Activated naive CD4-positive, alpha-beta T cell treated with anti-CD3 and anti-CD28 coated beads, Interleukin-2, amount 50 U/mL, for 24 hours (primary cell): ENCODE measurements around the gene VTI1B.
"Not testable (repeated sequence)": the region's sequence is repeated elsewhere in the genome, so short reads cannot be mapped to it uniquely, and the experiment has no call there.

ENCODE experiments used
- H3K27ac Mint-ChIP-seq: one replicate; pipeline ENCODE4 v1.8.0; 2021; ENCODE audit warnings: mild to moderate bottlenecking, mixed read lengths
- H3K27me3 Mint-ChIP-seq: one replicate; pipeline ENCODE4 v1.8.0; 2021; ENCODE audit warnings: mixed read lengths
- H3K36me3 Mint-ChIP-seq: one replicate; pipeline ENCODE4 v1.8.0; 2021; ENCODE audit warnings: mixed read lengths
- H3K4me1 Mint-ChIP-seq: one replicate; pipeline ENCODE4 v1.8.0; 2021; ENCODE audit warnings: mixed read lengths
- H3K4me3 Mint-ChIP-seq: one replicate; pipeline ENCODE4 v1.8.0; 2021; ENCODE audit warnings: mild to moderate bottlenecking, mixed read lengths
- H3K9me3 Mint-ChIP-seq: one replicate; pipeline ENCODE4 v1.8.0; 2021; ENCODE audit warnings: mixed read lengths

VTI1B gene, protein sequence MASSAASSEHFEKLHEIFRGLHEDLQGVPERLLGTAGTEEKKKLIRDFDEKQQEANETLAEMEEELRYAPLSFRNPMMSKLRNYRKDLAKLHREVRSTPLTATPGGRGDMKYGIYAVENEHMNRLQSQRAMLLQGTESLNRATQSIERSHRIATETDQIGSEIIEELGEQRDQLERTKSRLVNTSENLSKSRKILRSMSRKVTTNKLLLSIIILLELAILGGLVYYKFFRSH

DNA sequence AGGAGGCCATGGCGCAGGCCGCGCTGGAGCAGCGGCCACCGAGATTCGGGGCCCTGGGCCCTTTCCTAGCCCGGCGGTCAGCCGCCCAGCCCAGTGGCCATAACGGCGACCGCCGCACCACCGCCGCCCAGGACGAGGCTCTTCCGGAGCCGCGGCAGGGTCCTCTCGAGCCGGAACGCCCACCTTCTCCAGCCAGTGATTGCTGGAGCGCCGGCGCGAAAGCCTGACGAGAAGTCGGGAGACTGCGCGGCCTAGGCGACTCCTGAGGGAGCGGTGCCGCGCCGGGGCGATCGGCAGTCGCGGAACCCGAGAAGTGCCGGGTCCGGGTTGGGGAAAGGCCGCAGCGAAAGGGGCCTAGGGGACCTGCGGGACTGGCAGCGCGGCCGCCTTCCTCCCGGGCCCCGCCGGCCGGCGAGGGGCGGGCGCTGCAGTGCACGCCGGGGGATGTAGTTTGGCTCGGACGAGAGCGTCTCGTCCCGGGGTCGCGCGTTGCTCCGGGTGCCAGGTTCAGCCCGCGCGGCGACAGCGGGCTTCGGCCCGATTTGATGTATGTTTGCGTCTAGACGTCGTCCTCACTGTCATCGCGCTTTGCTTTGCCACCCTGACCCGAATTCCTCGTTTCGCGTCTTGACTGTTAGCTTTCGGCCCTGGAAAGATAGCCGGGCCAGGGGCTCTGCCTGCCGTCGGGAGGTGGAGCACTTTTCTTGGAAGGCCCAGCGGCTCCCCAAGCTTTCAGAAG is at the start of gene VTI1B:
Gene VTI1B, minus strand, starts transcription at position 153 of the 739 bp plus-strand sequence. Its CDS starts 143 bp downstream, at position 10.
- H3K27me3 Mint-ChIP-seq: no peaks in the 10 kb centered on the region
- no peaks in the 10 kb centered on the region for H3K36me3 Mint-ChIP-seq
- H3K4me1 Mint-ChIP-seq: peaks cover 56% of the 10 kb centered on the region
- peak within 1 kb of the TSS; percentile 96 for H3K27ac Mint-ChIP-seq
- no peaks in the 10 kb centered on the region for H3K9me3 Mint-ChIP-seq
- peak within 1 kb of the TSS; percentile 96 for H3K4me3 Mint-ChIP-seq

DNA sequence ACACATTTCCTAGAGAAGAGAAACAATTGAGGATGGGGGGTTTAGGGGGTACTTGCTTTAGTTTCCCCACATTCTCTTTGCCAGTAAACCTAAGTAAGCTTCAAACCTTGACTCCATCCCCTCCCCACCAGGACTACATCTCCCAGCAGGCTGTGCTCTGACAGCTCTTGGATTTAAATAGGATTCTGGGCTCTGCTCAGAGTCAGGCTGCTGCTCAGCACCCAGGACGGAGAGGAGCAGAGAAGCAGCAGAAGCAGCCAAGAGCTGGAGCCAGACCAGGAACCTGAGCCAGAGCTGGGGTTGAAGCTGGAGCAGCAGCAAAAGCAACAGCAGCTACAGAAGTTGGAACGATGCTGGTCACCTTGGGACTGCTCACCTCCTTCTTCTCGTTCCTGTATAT is 47.9 kb upstream of the VTI1B start:
- no peak overlapping the region for H3K27ac Mint-ChIP-seq
- no peaks in the 10 kb centered on the region for H3K9me3 Mint-ChIP-seq
- H3K4me1 Mint-ChIP-seq: no peaks in the 10 kb centered on the region
- no peaks in the 10 kb centered on the region for H3K36me3 Mint-ChIP-seq
- H3K27me3 Mint-ChIP-seq: peaks cover 31% of the 10 kb centered on the region
- no peak overlapping the region for H3K4me3 Mint-ChIP-seq

DNA sequence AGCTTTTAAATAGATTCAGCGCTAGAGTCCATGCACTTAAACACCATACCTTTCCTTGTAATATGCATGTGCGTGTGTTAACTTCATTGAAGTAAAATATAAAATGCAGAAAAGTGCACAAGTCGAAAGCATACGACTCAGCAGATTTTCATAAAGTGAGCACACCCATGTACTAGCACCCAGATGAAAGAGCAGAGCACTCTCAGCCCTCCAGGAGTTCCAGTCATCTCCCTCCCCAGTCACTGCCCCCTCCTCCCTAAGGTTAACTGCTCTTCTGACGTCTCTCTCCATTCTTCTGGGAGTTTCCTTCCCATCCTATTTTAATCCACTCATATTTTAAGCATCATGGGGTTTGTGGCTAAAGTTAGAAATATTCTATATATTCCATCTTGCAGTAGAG is 47.4 kb upstream of the VTI1B start:
- H3K4me3 Mint-ChIP-seq: no peak overlapping the region
- H3K4me1 Mint-ChIP-seq: no peaks in the 10 kb centered on the region
- H3K9me3 Mint-ChIP-seq: no peaks in the 10 kb centered on the region
- H3K36me3 Mint-ChIP-seq: no peaks in the 10 kb centered on the region
- H3K27ac Mint-ChIP-seq: no peak overlapping the region
- peaks cover 31% of the 10 kb centered on the region for H3K27me3 Mint-ChIP-seq

DNA sequence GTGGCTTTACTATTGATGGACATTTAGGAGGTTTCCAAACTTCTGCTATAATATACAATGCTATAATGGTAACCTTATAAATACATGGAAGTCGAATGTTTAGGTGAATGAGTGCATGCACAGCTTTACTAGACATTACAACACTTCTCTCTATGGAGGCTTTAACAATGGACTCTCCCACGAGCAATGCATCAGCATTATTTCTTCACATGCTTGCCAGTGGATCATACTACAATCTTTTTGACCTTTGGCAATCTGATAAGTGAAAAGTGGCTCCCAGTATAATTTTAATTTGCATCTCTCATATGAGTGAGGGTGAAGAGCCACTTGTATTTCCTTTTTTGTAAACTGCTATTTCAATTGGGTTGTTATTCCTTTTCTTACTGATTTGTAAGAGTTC is 45.4 kb upstream of the VTI1B start:
- Mint-ChIP-seq H3K4me3 (no peak overlapping the region), H3K36me3 (no peaks in the 10 kb centered on the region), H3K27ac (no peak overlapping the region)

DNA sequence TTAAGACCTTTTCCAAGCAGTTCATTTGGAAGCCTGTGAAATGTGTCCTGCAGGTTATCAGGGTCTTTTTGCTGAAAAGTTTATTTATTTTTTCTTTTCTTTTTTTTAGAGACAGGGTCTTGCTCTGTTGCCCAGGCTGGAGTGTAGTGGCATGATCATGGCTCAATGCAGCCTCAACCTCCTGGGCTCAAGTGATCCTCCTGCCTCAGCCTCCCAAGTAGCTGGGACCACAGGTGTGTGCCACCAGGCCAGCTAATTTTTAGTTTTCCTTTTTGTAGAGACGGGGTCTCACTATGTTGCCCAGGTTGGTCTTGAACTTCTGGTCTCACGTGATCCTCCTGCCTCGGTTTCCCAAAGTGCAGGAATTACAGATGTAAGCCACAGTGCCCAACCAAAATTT is 45.0 kb upstream of the VTI1B start:
- H3K27me3 Mint-ChIP-seq: peaks cover 30% of the 10 kb centered on the region
- not testable (repeated sequence) for H3K4me3 Mint-ChIP-seq, H3K4me1 Mint-ChIP-seq, H3K27ac Mint-ChIP-seq, H3K9me3 Mint-ChIP-seq, H3K36me3 Mint-ChIP-seq

More for the DNA sequence above, 45.4 kb upstream of the VTI1B start:
- Mint-ChIP-seq H3K27me3 (peaks cover 31% of the 10 kb centered on the region), H3K4me1 (no peaks in the 10 kb centered on the region), H3K9me3 (no peaks in the 10 kb centered on the region)

DNA sequence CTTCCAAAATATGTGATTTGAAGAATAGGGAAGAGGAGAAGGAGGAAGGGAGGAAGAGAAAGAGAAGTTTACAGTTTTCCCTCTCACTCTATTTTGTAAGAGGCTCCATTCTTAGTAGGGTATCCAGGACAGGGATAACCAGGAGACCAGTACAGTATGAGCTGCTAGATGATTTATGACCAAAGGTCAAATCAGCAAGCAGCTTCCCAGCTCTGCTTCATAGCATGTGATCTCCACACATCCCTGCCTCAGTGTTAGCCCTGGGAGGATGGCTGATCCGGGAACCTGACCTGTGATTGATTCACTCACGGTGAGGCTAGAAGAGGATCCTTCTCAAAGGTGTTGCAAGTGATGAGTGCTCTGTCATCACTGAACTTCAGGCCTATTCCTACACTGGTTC is 43.8 kb upstream of the VTI1B start:
- H3K4me1 Mint-ChIP-seq: no peaks in the 10 kb centered on the region
- peaks cover 20% of the 10 kb centered on the region for H3K27me3 Mint-ChIP-seq
- H3K9me3 Mint-ChIP-seq: no peaks in the 10 kb centered on the region
- no peaks in the 10 kb centered on the region for H3K36me3 Mint-ChIP-seq
- H3K27ac Mint-ChIP-seq: no peak overlapping the region
- no peak overlapping the region for H3K4me3 Mint-ChIP-seq

DNA sequence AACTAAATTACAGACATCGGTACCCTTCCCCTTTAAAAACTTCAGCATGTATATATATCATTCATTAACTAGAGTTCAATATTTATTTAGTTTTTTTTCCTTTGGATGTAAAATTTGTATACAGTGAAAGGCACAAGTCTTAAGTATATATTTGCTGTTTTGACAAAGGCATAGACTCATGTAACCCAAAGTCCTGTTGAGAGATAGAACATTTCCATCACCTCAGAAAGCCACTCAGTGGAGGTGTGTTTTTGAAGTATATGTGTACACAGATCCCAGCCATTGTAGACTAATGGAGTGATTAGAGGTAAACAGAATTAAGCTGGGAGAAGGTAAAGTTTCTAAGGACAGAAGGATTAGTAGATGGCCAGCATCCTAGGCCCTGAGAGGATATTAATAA is 42.6 kb upstream of the VTI1B start:
- H3K27ac Mint-ChIP-seq: no peak overlapping the region
- no peak overlapping the region for H3K4me3 Mint-ChIP-seq
- no peaks in the 10 kb centered on the region for H3K9me3 Mint-ChIP-seq
- peaks cover 11% of the 10 kb centered on the region for H3K27me3 Mint-ChIP-seq
- no peaks in the 10 kb centered on the region for H3K36me3 Mint-ChIP-seq
- no peaks in the 10 kb centered on the region for H3K4me1 Mint-ChIP-seq

DNA sequence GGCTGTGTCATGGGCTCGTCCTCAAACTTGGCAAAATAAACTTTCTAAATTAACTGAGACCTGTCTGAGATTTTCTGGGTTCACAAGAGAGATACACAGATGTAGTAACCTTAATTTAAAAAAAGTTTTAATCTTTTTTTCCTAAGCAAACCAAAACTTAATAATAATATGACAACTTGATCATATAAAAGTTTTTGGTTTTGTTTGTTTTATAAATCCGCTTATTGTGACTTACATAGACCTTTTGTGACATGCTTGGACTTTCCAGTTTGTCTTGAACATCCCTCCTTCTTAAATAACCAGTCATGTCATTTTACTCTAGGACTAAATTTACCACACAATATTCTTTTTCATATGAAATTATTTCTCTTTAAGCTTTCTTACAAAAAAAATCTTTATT is 35.8 kb upstream of the VTI1B start:
- peaks cover 5% of the 10 kb centered on the region for H3K27me3 Mint-ChIP-seq
- H3K4me3 Mint-ChIP-seq: no peak overlapping the region
- peaks cover 5% of the 10 kb centered on the region for H3K36me3 Mint-ChIP-seq

DNA sequence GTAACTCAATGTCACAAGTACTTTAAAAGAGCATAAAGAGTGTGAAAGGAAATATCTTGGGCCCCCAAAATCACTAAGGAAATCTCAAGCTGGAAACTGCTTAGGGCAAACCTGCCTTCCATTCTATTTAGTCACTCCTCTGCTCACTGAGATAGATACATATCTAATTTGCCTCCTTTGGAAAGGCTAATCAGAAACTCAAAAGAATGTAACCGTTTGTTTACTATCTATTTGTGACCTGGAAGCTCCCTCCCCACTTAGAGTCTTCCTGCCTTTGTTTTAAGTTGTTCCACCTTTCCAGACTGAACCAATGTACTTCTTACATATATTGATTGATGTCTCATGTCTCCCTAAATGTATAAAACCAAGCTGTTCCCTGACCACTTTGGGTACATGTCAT is 35.4 kb upstream of the VTI1B start:
- H3K27me3 Mint-ChIP-seq, H3K4me3 Mint-ChIP-seq, H3K36me3 Mint-ChIP-seq, H3K4me1 Mint-ChIP-seq, H3K9me3 Mint-ChIP-seq, H3K27ac Mint-ChIP-seq: not testable (repeated sequence)

More for the DNA sequence above, 35.8 kb upstream of the VTI1B start:
- Mint-ChIP-seq H3K4me1 (no peaks in the 10 kb centered on the region), H3K27ac (no peak overlapping the region), H3K9me3 (no peaks in the 10 kb centered on the region)

DNA sequence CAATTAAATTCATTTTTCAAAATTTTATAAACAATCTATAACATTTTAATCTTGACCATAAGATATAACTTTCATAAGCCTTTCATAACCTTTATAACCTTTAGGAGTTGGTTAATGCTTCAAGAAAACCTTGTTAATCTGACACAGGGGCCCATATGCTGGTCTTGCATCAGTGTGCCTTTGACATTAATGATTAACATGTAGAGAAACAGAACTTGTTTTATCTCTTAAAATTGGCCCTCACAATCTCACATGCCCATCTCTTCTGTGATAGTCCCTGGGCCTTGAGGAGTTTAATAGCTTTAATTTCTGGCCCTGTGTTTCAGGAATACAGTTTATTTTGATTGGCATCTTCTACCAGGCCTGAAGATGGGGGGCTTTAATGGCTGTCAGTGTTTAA is 34.9 kb upstream of the VTI1B start:
- H3K4me1 Mint-ChIP-seq, H3K27ac Mint-ChIP-seq, H3K9me3 Mint-ChIP-seq, H3K4me3 Mint-ChIP-seq, H3K27me3 Mint-ChIP-seq, H3K36me3 Mint-ChIP-seq: not testable (repeated sequence)

DNA sequence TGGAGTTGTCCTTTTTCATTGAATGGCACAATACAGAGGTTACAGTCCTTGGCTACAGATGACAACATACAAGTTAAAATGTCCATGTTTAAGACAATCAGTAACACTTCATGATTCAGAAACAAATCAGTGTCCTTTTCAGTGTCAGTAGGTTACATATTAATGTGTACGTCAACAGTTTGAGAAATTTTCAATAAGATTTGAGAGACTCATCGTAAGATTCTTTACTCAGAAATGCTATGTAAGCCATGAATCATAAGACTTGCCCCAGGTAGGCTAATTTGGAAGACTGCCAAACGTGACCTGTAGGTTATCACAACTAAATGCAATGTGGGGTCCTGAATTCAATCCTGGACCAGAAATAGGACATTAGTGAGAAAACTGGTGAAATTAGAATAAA is 30.8 kb upstream of the VTI1B start:
- Mint-ChIP-seq H3K9me3 (no peaks in the 10 kb centered on the region), H3K4me1 (no peaks in the 10 kb centered on the region), H3K4me3 (no peak overlapping the region), H3K27ac (no peak overlapping the region), H3K36me3 (peaks cover 2% of the 10 kb centered on the region), H3K27me3 (no peaks in the 10 kb centered on the region)

DNA sequence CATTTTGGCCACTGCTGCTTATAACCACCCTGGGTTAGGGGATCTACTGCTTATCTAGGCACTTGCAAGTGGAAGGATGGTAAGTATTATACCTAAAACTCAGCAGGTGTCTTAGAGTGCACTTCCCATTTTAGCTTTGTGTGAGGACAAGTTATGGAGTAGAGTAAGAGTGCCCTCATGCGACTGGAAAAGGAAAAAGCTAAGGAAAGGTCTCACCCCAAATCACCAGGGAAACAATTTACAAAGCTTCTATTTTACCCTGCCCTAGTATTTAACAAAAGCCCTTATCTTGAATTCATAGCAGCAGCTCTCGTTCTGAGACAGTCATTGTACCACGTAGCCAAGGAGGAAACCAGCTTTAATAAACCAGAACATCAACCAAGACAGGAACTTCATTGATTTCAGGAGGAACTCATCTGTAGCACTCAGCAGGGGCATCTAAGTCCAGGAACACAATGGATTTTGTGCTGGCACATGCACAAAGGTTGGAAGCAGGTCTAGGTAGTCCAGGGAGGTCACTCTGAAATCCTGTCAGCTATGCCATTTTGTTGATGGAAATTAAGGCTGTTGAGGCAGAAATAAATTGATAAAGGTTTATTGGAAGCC is 30.2 kb upstream of the VTI1B start:
- no peak overlapping the region for H3K27ac Mint-ChIP-seq
- no peak overlapping the region for H3K4me3 Mint-ChIP-seq
- no peaks in the 10 kb centered on the region for H3K9me3 Mint-ChIP-seq
- H3K27me3 Mint-ChIP-seq: no peaks in the 10 kb centered on the region
- no peaks in the 10 kb centered on the region for H3K36me3 Mint-ChIP-seq
- no peaks in the 10 kb centered on the region for H3K4me1 Mint-ChIP-seq

DNA sequence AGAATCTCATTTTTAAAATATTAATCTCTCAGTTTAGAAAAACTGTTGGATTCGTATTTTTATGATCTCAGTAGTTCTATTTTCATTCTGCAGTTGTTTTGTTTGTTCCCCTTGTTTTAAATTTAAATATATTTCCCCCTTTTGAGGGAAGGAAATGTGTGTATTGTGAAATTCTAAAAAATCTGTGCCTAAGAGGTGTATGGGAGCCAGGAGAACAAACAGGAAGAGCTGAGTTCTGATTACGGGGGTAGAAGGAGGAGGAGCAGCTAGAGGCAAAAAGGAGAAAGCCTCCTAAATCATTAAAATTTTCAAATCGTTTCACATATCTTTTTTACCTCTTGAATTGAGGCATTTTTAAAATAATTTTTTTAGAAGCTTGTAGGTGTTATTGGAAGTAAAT is 29.6 kb upstream of the VTI1B start:
- Mint-ChIP-seq H3K27ac (no peak overlapping the region), H3K27me3 (no peaks in the 10 kb centered on the region), H3K4me1 (no peaks in the 10 kb centered on the region), H3K36me3 (no peaks in the 10 kb centered on the region), H3K4me3 (no peak overlapping the region), H3K9me3 (no peaks in the 10 kb centered on the region)

DNA sequence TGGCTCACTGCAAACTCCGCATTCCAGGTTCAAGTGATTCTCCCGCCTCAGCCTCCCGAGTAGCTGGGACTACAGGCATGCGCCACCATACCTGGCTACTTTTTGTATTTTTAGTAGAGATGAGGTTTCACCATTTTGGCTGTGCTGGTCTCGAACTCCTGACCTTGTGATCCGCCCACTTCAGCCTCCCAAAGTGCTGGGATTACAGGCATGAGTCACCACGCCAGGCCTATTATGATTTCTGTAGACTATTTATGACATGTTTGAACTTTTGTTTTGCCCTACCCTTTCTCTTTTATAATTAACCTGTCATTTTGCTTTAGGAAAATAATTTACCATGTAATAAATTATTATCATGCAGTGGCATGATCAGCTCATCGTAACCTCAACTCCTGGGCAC is 27.1 kb upstream of the VTI1B start, which contains the start of gene RDH12:
Gene RDH12, plus strand, starts transcription at position 395 of the 400 bp plus-strand sequence. CDS start 20,757 bp downstream, outside the sequence.
- not testable (repeated sequence) for H3K4me1 Mint-ChIP-seq, H3K27ac Mint-ChIP-seq, H3K4me3 Mint-ChIP-seq, H3K9me3 Mint-ChIP-seq, H3K27me3 Mint-ChIP-seq, H3K36me3 Mint-ChIP-seq

DNA sequence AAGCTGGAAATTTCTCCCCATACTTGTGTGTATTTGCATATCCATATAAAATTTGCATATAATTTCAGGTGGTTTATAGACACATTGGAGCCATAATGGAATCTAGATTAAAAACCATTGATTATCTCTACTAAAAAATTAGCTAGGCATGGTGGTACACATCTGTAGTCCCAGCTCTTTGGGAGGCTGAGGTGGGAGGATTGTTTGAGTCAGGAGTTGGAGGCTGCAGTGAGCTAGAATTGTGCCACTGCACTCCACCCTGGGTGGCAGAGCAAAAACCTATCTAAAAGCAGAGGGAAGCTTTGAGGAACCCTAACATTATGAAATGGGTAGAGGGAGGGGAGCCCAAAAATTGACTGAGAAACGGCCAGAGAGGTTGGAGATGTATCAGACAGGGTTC is 23.7 kb upstream of the VTI1B start:
- peaks cover 21% of the 10 kb centered on the region for H3K4me1 Mint-ChIP-seq
- no peaks in the 10 kb centered on the region for H3K9me3 Mint-ChIP-seq
- no peaks in the 10 kb centered on the region for H3K27me3 Mint-ChIP-seq
- no peak overlapping the region for H3K27ac Mint-ChIP-seq
- no peak overlapping the region for H3K4me3 Mint-ChIP-seq
- H3K36me3 Mint-ChIP-seq: no peaks in the 10 kb centered on the region

DNA sequence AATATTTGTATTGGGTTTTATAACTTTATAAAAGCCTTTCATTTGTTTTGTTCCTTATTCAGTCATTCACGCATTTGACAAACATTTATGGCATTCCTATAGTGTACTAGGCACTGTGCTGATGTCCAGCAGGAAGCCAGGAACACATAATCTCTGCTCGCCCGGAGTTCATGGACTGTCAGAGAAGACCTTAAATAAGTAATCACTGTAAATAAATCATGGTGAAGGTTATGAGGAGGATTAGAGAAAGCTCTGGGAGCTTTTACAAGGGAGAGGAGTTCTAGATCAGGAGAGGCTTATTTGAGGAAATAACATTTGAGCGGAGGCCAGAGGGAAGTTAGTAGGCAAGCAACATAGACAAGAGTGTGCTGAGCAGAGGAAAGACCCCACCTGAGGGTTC is 22.6 kb upstream of the VTI1B start:
- Mint-ChIP-seq H3K27me3 (no peaks in the 10 kb centered on the region), H3K4me1 (peaks cover 30% of the 10 kb centered on the region), H3K4me3 (no peak overlapping the region), H3K36me3 (peaks cover 3% of the 10 kb centered on the region), H3K9me3 (no peaks in the 10 kb centered on the region), H3K27ac (no peak overlapping the region)
